GM12878 (cell line): ENCODE measurements around the gene ANTXR1. TPM values are rescaled to one million over a fixed set of nuclear protein-coding genes. Genes with fewer than 3 reads are reported as not detected.

Experiments used
- ATAC-seq: fragments of 200-7000 bp; cut with Tn5 transposase; 3 replicates; pipeline ENCODE4 v1.9.1; 2020; ENCODE audit warnings: mild to moderate bottlenecking, moderate library complexity
- BruUV-seq: library from RNA; stranded (reverse); fragments of 400-500 nt; replicated peaks from 2 replicates; lab custom pipeline; 2021; lab: Mats Ljungman, UMichigan
- CTCF ChIA-PET: fragments of 300-600 bp; sonication (Branson Sonifier 250); formaldehyde crosslinking; extraction: SDS; loops from one replicate; lab custom pipeline; 2021; ENCODE audit warnings: inconsistent platforms; lab: Yijun Ruan, JAX
- POLR2A ChIA-PET: fragments of 350-600 bp; formaldehyde crosslinking; extraction: SDS; loops from one replicate; lab custom pipeline; 2021; ENCODE audit warnings: inconsistent platforms; lab: Charles Lee
- RAD21 ChIA-PET: fragments of 300-600 bp; sonication (Branson Sonifier 250); formaldehyde crosslinking; loops from one replicate; lab custom pipeline; 2023; ENCODE audit warnings: antibody characterized with exemption; ENCODE audit not compliant: unreplicated experiment; lab: Charles Lee
- SMC1A ChIA-PET: fragments of 300-600 bp; sonication (Branson Sonifier 250); formaldehyde crosslinking; loops from one replicate; lab custom pipeline; 2023; ENCODE audit not compliant: unreplicated experiment, uncharacterized antibody; lab: Charles Lee
- DNase-seq: peaks from one replicate; pipeline ENCODE4 v3.0.0-alpha.2; 2011; ENCODE audit warnings: low read depth, low spot score
- FAIRE-seq: peaks from 3 replicates; lab custom pipeline; 2011; peaks lifted over from hg19 to GRCh38; lab: Jason Lieb, UNC
- H2AFZ ChIP-seq: 2 replicates; pipeline ENCODE4 v1.6.0; 2011; ENCODE audit warnings: low read depth, low read length, control low read depth; ENCODE audit not compliant: control insufficient read depth
- H3K27ac ChIP-seq: 2 replicates; pipeline ENCODE4 v1.5.1; 2011; ENCODE audit warnings: control low read depth; ENCODE audit not compliant: control insufficient read depth, insufficient read depth
- H3K27me3 ChIP-seq, 2 experiments: replicated peaks in 1 of 2; 2 replicates each; pipeline versions ENCODE4 v1.6.0 to v1.6.1; 2011; ENCODE audit warnings: low read length in 1 of 2; ENCODE audit not compliant: control insufficient read depth in 2 of 2, insufficient read depth in 2 of 2
- H3K36me3 ChIP-seq, 2 experiments: 2 replicates each; pipeline ENCODE4 v1.5.1; 2011; ENCODE audit warnings: low read length in 1 of 2; ENCODE audit not compliant: control insufficient read depth in 2 of 2, insufficient read depth in 2 of 2
- H3K4me1 ChIP-seq: 2 replicates; pipeline ENCODE4 v1.6.1; 2011; ENCODE audit warnings: mild to moderate bottlenecking, low read length, moderate library complexity, mixed read lengths; ENCODE audit not compliant: control insufficient read depth, insufficient read depth
- H3K4me2 ChIP-seq: 2 replicates; pipeline ENCODE4 v1.6.0; 2011; ENCODE audit warnings: control low read depth; ENCODE audit not compliant: control insufficient read depth, insufficient read depth
- H3K4me3 ChIP-seq: fragments of 200-600 bp; sonication (generic); 2 replicates; pipeline ENCODE4 v1.5.1; 2016
- H3K79me2 ChIP-seq: 2 replicates; pipeline ENCODE4 v1.6.0; 2011; ENCODE audit warnings: low read length; ENCODE audit not compliant: control insufficient read depth, insufficient read depth
- H3K9ac ChIP-seq: 2 replicates; pipeline ENCODE4 v1.8.0; 2011; ENCODE audit warnings: low read length, control low read depth, mixed read lengths; ENCODE audit not compliant: control insufficient read depth, insufficient read depth
- H3K9me3 ChIP-seq: replicated peaks from 3 replicates; pipeline ENCODE4 v1.5.1; 2011; ENCODE audit warnings: mild to moderate bottlenecking, low read length; ENCODE audit not compliant: control insufficient read depth, insufficient read depth
- H4K20me1 ChIP-seq: 2 replicates; pipeline ENCODE4 v1.6.0; 2011; ENCODE audit not compliant: control insufficient read depth, insufficient read depth
- ATF2 ChIP-seq: IDR thresholded peaks from 2 replicates; pipeline ENCODE4 v1.6.1; 2012; ENCODE audit warnings: low read length, inconsistent platforms
- FOXK2 ChIP-seq: fragments of 450-650 bp; IDR thresholded peaks from 2 replicates; pipeline ENCODE4 v1.6.1; 2017; ENCODE audit warnings: mild to moderate bottlenecking, moderate library complexity
- MTA3 ChIP-seq: IDR thresholded peaks from 2 replicates; pipeline ENCODE4 v1.6.1; 2012; ENCODE audit warnings: low read length, inconsistent platforms, borderline replicate concordance
- PBX3 ChIP-seq: IDR thresholded peaks from 2 replicates; pipeline ENCODE4 v1.6.1; 2011; ENCODE audit warnings: mild to moderate bottlenecking, low read depth, low read length, moderate library complexity; ENCODE audit not compliant: insufficient replicate concordance
- PKNOX1 ChIP-seq: fragments of 450-650 bp; IDR thresholded peaks from 2 replicates; pipeline ENCODE4 v1.6.1; 2016; ENCODE audit warnings: mild to moderate bottlenecking
- STAT1 ChIP-seq: fragments of 450-650 bp; conservative IDR thresholded peaks from 2 replicates; pipeline ENCODE4 v1.6.1; 2014; ENCODE audit warnings: antibody characterized with exemption, mild to moderate bottlenecking
- WGBS: methylation state at CpG from one replicate; pipeline ENCODE4 v1.1.6; 2016; ENCODE audit warnings: low lambda C conversion rate; ENCODE audit not compliant: insufficient replicate concordance, insufficient coverage; ENCODE audit errors: missing lambda C conversion rate; 5-methylcytosine and 5-hydroxymethylcytosine counted together
- in situ Hi-C: fragments of 300-500 bp; cut with MboI; formaldehyde crosslinking; loops from 9 replicates; pipeline ENCODE4 v1.14.3; 2018; ENCODE audit warnings: mixed read lengths
- intact Hi-C: fragments of 100-400 bp; cut with micrococcal nuclease; formaldehyde crosslinking; loops from one replicate; pipeline ENCODE4 v1.14.2; 2022; ENCODE audit not compliant: unreplicated experiment
- polyA plus RNA-seq, 11 experiments: library from polyadenylated mRNA; depleted of rRNA in 4 of 11; unstranded in 6 of 11; stranded (reverse) in 5 of 11; fragments of >200 nt; fragmentation: Nextera tagmentation in 4 of 11; fragmentation: Illumina TruSeq in 1 of 11; extraction: Ambion mirVana in 4 of 11; extraction: Trizol in 1 of 11; gene quantifications; 1 replicate in 1 of 11; 2 replicates in 10 of 11; pipeline versions ENCODE4 v1.2.1 to v1.2.3, GENCODE V29; 2011 to 2016; ENCODE audit warnings: inconsistent platforms in 2 of 11, missing spikeins in 2 of 11, low read depth in 1 of 11
- total RNA-seq, 4 experiments: library from RNA; depleted of rRNA in 3 of 4; stranded (reverse); fragments of >200 nt in 3 of 4; fragmentation: Illumina TruSeq in 1 of 4; extraction: Trizol in 1 of 4; gene quantifications; 2 replicates each; pipeline versions ENCODE4 v1.2.1 to v1.2.3, GENCODE V29; 2013 to 2021

ANTXR1 gene
- total and polyA plus RNA-seq, 10 of the 15 experiments (the other 5 are each of a cell fraction or from before 2014, with no cell fraction given): 0.09 to 0.26 TPM; not detected in 8

DNA sequence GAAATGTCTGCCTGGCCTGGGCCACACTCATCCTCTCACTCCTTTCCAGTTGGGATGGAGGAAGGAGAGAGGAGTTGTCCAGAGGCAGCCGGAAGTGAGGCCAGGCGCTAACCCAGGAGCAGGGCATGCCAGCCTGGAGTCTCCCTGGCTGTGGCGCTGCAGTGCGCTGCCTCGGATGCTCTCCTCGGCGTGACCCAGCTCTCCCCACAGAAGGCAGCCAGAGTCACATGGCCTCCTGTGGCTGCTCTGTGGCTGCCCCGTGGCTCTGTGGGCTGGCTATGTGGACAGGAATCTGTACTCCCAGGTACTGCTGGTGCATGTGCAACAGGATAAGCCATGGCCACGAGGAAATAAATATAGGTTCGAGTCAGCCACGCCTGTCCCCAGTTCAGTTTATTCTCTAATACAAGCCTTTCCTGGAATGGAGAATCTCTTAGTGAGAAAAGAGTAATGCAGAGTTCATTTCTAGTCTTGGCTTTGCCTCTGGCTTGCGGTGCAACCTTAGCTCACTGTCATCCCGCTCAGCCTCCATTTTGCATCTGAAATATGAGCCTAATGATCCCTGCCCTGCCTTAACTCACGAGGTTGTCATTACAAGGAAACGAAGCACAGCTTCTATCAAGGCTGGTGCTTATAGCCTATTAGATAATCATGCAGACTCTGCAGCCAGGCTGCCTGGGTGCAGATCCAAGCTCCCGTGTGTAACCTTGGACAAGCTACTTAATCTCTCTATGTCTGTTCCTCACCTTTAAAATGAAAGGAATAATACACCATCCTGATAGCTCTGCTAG is 106.3 kb downstream of the ANTXR1 start (continued):
- TF ChIP-seq STAT1 (no peak), PKNOX1 (no peak), MTA3 (no peak), ATF2 (no peak)
- TF ChIP-seq, all 136 proteins: peak for 0

DNA sequence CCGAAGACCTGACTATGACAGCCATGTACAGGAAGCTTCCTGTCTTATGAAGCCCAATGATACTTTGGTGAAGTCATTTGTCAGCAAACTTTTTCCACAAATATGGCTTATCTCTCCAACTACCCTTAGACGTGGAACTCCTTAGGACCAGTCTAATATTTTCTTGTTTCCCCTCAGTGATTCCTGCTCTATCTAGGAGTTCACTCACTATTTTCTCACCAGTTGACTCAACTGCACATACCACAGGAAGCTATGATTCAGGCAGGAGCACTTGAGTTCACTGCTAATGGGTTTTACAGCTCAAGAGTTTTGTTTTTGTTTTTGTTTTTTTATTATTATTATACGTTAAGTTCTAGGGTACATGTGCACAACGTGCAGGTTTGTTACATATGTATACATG is 109.3 kb downstream of the ANTXR1 start:
- BruUV-seq: no TSS peak
- in situ Hi-C loops: no loop called here
- H3K9ac ChIP-seq: no peak overlapping the region
- ATAC-seq (no peak), FAIRE-seq (no peak), DNase-seq (no peak)
- no peak overlapping the region for H3K4me3 ChIP-seq
- RAD21 ChIA-PET: no interaction called here
- SMC1A ChIA-PET: no interaction called here
- H3K4me1 ChIP-seq: no peaks in the 10 kb centered on the region
- H4K20me1 ChIP-seq: no peaks in the 10 kb centered on the region
- POLR2A ChIA-PET: no interaction called here
- no peaks in the 10 kb centered on the region; a peak in 2 of 4 replicates for H3K27me3 ChIP-seq
- no peak for TF ChIP-seq FOXK2
- TF ChIP-seq PBX3: no peak
- H3K9me3 ChIP-seq: no peaks in the 10 kb centered on the region
- H3K4me2 ChIP-seq: no peak overlapping the region
- CTCF ChIA-PET: no interaction called here
- no peaks in the 10 kb centered on the region for H3K36me3 ChIP-seq
- WGBS: 22% methylated on average over 4 of the region's 4 CpGs
- intact Hi-C loops: no loop called here
- no peaks in the 10 kb centered on the region for H3K79me2 ChIP-seq
- H2AFZ ChIP-seq: no peak overlapping the region
- no peak overlapping the region for H3K27ac ChIP-seq
